Activated naive CD4-positive, alpha-beta T cell treated with anti-CD3 and anti-CD28 coated beads, Interleukin-2, amount 50 U/mL, for 72 hours (primary cell): ENCODE measurements around the gene CORO2A. TPM values are rescaled to one million over a fixed set of nuclear protein-coding genes. Genes with fewer than 3 reads are reported as not detected.
"Not testable (repeated sequence)": the region's sequence is repeated elsewhere in the genome, so short reads cannot be mapped to it uniquely, and the experiment has no call there.

ENCODE experiments used
- ATAC-seq, 2 donors: fragments of 150-1000 bp; cut with Tn5 transposase; 2 replicates each; pipeline ENCODE4 v1.10.0; 2021; ENCODE audit warnings: mild to moderate bottlenecking in 2 of 2, moderate library complexity in 2 of 2
- DNase-seq, 2 donors: peaks; one replicate each; pipeline ENCODE4 v3.0.0; 2021 to 2022; ENCODE audit warnings: low spot score in 2 of 2
- H3K27ac Mint-ChIP-seq, 2 donors: one replicate each; pipeline ENCODE4 v1.8.0; 2022; ENCODE audit warnings: mild to moderate bottlenecking in 2 of 2, mixed read lengths in 2 of 2
- H3K36me3 Mint-ChIP-seq, 2 donors: one replicate each; pipeline ENCODE4 v1.8.0; 2022; ENCODE audit warnings: mixed read lengths in 2 of 2
- H3K9me3 Mint-ChIP-seq, 2 donors: one replicate each; pipeline ENCODE4 v1.8.0; 2022; ENCODE audit warnings: mixed read lengths in 2 of 2
- total RNA-seq, 2 donors: library from RNA; stranded (reverse); gene quantifications; one replicate each; pipeline ENCODE4 v1.2.3, GENCODE V29; 2022

The CORO2A gene
- total RNA-seq, 2 donors from 2014 or later: 6.8 to 11.8 TPM

DNA sequence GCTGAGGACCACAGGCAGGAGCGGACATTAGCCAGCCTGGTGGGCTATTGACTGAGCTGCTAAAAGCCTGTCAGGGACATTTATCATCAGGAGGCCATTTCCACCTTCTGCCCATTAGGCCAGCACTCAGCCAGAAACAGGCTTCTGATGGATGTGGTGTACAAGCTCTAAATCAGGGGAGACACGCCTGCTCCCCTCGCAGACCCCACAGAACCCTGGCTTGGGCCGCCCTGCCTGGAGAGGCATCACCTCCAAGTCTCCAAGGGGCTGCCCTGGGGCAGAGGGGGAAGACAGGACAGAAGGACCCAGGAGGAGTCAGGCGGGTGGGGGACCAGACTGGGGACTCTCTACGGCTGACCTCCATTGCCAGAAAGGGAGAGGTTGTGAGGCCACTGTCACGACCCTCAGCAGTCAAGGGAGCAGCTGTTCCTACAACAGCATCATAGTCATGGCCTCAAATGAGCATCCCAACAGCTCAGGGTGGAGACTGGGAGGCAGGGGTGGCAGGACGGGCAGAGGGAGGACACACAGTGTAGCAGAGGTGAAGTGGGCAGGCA is 49.4 kb downstream of the CORO2A start:
- no peaks in the 10 kb centered on the region for H3K9me3 Mint-ChIP-seq
- peak overlapping the region in 1 of 2 donors; percentile 39 for H3K27ac Mint-ChIP-seq
- DNase-seq (no peak), ATAC-seq (no peak)
- H3K36me3 Mint-ChIP-seq: no peaks in the 10 kb centered on the region

DNA sequence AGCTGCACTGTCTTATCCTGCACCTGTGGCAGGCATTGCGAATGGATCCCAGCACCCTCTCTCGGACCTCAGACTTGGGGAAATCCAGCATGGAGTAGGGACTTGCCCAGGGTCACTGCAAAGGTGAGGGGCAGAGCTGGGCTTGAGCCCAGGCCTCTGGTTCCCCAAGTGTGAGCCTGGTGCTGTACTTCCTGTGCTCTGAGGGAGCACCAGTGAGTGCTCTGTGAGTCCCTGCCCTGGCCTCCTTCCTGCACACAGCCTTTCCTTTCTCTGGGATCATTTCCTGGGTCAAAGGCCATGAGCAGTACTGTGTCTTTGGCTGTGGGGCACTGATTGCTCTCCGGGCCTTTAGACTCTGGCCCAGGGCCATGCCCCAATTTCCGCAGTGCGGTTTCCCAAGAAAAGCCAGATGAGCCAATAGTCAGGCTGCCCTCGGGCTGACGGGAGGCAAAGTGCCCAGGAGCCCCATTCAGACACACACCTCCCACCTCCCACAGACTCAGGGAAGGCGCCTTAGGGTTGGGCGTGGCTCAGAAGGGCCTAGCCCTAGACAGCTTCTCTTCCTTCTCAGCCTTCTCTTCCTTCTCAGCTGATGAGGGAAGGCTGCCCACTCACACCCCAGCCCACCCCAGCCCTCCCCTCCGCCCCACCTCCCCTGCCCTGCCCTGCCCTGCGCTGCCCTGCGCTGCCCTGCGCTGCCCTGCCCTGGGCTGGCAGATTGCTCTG is 50.1 kb downstream of the CORO2A start:
- DNase-seq (no peak), ATAC-seq (no peak)
- H3K36me3 Mint-ChIP-seq: no peaks in the 10 kb centered on the region
- no peaks in the 10 kb centered on the region for H3K9me3 Mint-ChIP-seq
- H3K27ac Mint-ChIP-seq: no peak overlapping the region

DNA sequence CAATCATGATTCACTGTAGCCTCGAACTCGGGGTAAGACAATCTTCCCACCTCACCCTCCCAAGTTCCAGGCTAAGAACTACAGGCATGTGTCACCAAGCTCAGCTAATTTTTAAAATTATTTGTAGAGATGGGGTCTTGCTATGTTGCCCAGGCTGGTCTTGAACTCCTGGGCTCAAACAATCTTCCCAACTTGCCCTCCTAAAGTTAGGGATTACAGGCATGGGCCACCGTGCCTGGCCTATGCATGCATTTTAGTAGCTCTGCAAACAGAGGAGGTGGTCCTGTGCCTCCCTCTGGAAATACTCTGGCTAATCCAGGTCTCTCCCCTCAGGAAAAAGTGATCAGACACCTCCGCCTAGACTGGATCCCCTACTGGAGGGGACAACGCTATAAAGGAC is 51.9 kb downstream of the CORO2A start:
- ATAC-seq (no peak), DNase-seq (no peak)
- no peak overlapping the region for H3K27ac Mint-ChIP-seq
- no peaks in the 10 kb centered on the region for H3K9me3 Mint-ChIP-seq
- no peaks in the 10 kb centered on the region for H3K36me3 Mint-ChIP-seq

DNA sequence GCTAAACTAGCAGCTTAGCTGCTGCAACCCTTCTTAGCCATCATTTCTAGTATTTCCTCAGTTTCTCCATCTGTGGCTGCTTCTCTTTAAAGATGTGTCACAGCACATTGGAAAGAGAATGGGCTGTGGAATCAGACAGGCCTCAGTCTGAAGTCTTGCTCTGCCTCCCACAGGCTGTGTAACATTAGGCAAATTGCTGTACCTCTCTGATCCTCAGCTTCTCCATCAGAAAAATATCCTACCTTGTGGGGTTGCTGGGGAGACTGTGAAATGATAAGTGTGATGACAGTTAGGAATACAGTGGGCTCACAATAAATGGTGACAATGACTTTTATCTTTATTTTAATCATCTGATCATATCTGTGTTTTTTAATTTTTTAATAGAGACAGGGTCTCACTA is 55.9 kb downstream of the CORO2A start:
- H3K9me3 Mint-ChIP-seq: no peaks in the 10 kb centered on the region
- no peak overlapping the region for H3K27ac Mint-ChIP-seq
- DNase-seq (no peak), ATAC-seq (no peak)
- H3K36me3 Mint-ChIP-seq: peaks cover 0 to 4% of the 10 kb centered on the region in 2 donors

DNA sequence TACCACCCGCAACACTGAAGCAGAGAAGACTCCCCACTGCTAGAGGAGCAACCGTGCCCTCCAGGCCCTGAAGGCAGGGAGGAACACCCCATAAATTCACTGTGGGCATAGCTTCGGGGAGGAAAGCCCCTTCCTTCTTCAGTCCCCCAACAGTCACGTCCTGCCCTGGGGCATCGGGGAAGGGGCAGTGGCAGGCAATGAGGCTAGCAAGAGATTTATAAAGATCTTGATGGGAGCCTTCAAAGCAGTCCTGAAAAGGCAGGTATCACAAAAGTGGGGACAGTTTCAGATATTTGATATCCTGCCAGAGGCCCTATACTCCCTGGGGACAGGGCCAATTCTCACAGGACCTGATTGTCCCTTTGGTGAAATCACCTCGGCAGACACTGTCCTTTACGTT is 56.5 kb downstream of the CORO2A start:
- ATAC-seq (no peak), DNase-seq (no peak)
- peaks cover 0 to 4% of the 10 kb centered on the region in 2 donors for H3K36me3 Mint-ChIP-seq
- no peaks in the 10 kb centered on the region for H3K9me3 Mint-ChIP-seq
- peak overlapping the region; percentile 52 to 65 for H3K27ac Mint-ChIP-seq

DNA sequence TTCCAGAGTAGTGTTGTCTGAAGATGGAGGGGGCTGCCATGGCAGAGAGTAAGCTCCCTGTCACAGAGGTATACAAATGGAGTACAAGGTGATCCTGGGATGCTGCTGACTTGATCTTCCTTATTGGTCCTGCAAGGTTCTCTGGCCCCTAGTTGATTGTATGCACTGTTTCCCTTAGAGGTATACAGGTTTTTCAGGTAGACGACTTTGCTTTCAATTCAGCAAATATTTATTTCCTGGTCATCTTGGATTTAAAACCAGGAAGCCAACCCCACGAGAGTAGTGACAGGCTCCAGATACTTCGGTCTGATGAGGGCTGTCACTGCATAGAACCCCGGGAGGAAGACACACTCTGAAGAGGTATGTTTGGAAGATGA is 56.9 kb downstream of the CORO2A start:
- H3K9me3 Mint-ChIP-seq: no peaks in the 10 kb centered on the region
- peak overlapping the region; percentile 52 to 65 for H3K27ac Mint-ChIP-seq
- DNase-seq (no peak), ATAC-seq (no peak)
- H3K36me3 Mint-ChIP-seq: peaks cover 0 to 4% of the 10 kb centered on the region in 2 donors

DNA sequence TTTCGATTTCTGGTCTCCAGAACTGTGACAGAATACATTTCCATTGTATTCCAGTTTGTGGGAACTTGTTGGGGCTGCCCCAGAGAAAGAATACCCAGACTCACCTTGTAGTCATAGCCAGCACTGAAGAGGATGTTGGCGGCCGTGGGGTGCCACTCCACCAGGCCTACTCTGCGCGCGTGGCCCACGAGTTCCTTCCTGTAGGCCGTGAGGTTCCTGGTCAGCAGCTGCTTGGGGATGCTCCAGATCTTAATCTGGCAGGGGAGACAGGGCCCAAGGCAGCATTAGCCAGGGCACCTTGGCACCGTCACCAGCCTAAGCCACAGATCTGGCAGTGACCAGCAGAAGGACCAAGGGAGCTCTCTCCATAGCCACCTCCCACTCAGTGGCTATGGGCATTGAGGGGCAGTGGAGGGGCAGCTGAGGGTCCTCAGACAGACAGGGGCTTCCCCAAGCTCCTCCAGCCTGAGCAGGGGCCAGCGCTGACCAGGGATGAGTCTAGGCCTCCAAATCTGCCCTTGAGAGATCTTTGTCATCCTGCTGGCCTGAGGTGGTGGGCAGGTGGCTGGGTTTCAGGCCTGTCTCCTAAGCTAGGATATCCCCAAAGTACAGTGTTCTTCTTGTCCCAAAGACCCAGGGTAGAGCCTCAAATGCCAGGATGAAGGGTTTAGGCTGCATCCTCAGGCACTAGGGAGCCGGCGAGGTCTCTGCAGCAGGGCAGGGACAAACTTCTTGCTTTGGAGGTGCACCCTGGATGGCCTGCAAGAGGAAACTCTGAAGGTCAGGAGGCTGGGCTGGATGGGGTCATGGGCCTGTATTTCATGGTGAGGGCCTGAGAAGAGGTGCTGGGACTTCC is 57.5 kb downstream of the CORO2A start:
- ATAC-seq: no peak
- no peak for DNase-seq
- H3K27ac Mint-ChIP-seq: peak overlapping the region in 1 of 2 donors; percentile 52
- H3K36me3 Mint-ChIP-seq: peaks cover 0 to 4% of the 10 kb centered on the region in 2 donors
- no peaks in the 10 kb centered on the region for H3K9me3 Mint-ChIP-seq

DNA sequence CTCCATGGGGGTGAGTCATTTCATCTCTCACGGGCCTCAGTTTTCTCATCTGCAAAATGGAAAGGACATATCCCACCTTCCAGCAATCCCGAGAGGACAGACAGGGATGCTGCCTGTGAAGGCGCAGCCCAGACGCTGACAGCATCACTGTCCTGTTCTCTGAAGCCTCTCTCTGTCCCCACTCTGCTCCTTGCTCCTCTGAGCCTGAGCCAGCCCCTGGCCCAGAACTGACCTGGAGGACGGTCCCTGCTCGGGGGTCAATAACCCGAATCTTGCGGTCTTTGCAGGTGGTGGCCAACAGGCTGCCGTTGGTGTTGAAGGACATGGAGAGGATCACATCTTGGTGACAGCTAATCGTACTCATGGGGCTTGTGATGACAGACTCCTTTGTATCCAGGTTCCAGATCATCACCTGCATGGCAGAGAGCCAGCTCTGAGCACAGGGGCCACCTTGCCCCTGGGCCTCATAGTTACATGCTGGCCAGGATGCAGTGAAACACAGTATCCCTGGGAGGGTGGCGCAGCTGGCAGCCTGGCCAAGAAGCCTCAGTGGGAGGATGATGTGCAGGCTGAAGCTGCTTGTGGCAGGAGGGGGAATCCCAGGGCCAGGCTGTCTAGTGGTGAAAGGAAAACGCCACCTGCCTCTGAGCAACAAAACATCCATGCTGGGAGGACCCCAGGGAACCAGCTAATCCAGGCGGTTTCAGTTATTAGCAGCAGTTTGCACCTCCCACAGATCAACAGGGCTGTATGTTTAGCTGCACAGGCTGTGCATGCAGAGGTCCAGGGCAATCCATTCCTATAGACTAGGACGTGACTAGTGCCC is 59.4 kb downstream of the CORO2A start:
- peaks cover 0 to 4% of the 10 kb centered on the region in 2 donors for H3K36me3 Mint-ChIP-seq
- peak overlapping the region in 1 of 2 donors; percentile 36 for H3K27ac Mint-ChIP-seq
- H3K9me3 Mint-ChIP-seq: no peaks in the 10 kb centered on the region
- ATAC-seq: peak in 1 of 2 donors; percentile 36
- no peak for DNase-seq

DNA sequence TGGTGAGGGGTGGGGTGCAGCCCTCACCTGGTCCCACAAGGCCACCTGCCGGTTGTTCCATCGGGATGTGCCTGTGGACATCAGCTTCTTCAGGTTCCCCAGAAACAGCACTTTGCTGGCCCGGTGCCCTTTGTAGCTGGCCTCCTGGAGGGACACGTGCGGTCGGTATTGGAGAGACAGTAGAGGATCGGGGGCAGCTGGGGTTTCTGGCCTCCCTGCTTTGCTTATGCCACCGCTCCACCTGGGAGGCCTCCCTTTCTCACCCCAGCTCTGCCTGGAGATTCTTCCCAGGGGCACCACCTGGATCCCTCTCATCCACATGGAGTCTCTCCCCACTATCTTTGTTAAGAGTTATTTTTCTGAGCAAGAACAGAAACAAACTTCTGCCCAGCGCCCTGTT is 60.3 kb downstream of the CORO2A start:
- no peak for ATAC-seq
- Mint-ChIP-seq H3K36me3 (peaks cover 0 to 4% of the 10 kb centered on the region in 2 donors), H3K27ac (peak overlapping the region; percentile 3 to 81), H3K9me3 (no peaks in the 10 kb centered on the region)
- DNase-seq: no peak

DNA sequence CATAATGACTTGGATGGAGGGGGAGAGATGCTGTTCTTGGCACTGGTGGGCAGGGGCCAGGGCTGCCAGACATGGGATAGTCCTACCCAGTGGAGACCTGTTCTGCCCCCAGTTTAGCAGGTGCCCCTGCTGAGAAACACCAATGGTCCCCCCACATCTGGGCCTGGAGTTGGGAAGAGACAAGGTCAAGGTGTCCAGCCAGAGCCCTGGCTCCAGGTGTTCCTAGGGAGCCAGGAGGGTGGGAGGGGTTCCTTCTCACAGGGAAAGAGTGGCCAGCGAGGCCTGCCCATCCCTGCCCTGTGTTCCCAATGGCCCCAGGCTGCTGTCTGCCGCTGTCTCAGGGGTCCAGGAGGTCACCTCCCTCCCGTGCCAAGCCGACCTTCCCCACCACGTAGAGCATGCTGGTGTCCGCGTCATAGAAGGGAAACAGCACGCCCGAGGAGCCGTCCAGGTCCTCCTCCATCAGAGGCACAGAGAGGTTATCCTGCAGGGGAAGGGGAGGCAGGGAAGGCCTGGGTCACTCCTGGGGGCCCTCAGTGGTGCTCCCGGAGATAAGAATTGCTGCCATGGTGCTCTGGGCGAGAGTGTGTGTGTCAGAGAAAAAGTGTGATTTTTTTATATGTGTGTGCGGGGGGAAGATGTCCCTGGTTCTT is 61.7 kb downstream of the CORO2A start:
- Mint-ChIP-seq H3K27ac (peak overlapping the region; percentile 56 to 77), H3K36me3 (peaks cover 0 to 4% of the 10 kb centered on the region in 2 donors), H3K9me3 (no peaks in the 10 kb centered on the region)
- ATAC-seq (no peak), DNase-seq (no peak)

DNA sequence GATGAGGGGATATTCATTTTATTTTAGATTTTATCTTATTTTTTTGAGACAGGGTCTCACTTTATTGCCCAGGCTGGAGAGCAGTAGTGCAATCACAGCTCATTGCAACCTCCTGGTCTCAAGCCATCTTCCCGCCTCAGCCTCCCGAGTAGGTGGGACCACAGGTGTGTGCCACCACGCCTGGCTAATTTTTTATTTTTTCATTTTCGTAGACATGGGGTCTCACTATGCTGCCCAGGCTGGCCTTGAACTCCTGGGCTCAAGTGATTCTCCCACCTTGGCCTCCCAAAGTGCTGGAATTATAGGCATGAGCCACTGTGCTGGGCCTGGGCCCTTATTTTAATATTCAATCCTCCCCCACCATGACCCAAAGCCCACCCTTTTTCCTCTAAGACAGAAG is 62.4 kb downstream of the CORO2A start:
- not testable (repeated sequence) for ATAC-seq, H3K36me3 Mint-ChIP-seq, H3K9me3 Mint-ChIP-seq, DNase-seq
- peak overlapping the region in 1 of 2 donors; percentile 77 for H3K27ac Mint-ChIP-seq

DNA sequence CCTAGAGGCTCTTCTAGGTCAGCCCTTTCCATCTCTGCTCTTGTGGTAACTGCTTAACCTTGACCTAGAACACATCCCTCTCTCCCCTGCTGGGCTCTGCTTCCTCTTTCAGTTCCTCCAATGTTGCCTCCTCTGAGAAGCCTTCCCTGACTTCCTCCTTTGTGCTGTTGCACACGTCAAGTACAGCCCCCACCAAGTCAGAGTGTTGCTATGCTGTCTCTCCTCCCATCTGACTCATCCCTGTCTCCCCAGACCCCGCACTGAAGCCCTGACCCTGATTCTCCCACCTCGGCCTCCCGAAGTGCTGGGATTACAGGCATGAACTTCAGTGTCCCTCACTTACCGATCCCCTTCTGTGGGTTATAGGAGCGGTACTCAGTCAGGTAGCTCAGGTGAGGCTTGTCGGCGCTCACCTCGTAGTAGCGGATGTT is 63.0 kb downstream of the CORO2A start:
- Mint-ChIP-seq H3K9me3 (no peaks in the 10 kb centered on the region), H3K27ac (peak overlapping the region in 1 of 2 donors; percentile 77), H3K36me3 (peaks cover 0 to 4% of the 10 kb centered on the region in 2 donors)
- ATAC-seq (no peak), DNase-seq (no peak)

DNA sequence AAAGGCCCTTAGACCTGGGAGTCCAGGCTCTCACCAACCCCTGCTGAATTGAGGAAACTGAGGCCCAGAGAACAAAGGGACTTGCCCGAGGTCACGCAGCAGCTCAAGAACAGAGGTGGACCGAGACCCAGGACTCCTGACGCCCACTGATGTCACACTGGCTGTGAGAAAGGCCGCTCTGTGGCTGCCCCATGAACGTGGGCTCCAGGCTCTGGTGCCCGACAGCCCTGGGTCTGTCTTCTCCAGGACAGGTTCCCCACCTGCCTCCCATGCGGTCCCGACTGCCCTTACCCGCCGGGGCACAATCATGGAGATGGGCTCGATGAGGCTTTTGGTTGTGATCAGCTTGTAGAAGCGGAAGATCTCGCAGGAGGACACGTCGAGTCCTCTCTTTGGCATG is 64.1 kb downstream of the CORO2A start:
- DNase-seq: no peak
- no peak for ATAC-seq
- peaks cover 0 to 2% of the 10 kb centered on the region in 2 donors for H3K36me3 Mint-ChIP-seq
- no peaks in the 10 kb centered on the region for H3K9me3 Mint-ChIP-seq
- H3K27ac Mint-ChIP-seq: no peak overlapping the region

DNA sequence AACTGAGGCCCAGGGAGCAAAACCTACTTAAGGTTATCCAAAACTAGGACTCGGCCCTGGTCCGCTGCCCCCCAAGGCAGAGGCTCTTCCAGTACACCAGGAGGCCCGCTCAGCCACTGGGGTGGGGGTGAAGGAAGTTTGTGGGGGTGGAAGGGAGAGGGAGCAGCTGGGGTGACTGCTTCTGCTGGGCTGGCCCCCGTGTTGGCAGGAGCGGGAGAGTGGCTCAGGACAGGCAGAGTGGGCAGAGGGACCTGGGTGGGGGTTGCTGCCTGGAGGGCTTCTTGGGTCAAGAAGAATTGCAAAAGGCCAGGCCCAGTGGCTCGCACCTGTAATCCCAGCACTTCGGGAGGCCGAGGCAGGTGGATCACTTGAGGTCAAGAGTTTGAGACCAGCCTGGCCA is 65.2 kb downstream of the CORO2A start:
- H3K36me3 Mint-ChIP-seq: no peaks in the 10 kb centered on the region

DNA sequence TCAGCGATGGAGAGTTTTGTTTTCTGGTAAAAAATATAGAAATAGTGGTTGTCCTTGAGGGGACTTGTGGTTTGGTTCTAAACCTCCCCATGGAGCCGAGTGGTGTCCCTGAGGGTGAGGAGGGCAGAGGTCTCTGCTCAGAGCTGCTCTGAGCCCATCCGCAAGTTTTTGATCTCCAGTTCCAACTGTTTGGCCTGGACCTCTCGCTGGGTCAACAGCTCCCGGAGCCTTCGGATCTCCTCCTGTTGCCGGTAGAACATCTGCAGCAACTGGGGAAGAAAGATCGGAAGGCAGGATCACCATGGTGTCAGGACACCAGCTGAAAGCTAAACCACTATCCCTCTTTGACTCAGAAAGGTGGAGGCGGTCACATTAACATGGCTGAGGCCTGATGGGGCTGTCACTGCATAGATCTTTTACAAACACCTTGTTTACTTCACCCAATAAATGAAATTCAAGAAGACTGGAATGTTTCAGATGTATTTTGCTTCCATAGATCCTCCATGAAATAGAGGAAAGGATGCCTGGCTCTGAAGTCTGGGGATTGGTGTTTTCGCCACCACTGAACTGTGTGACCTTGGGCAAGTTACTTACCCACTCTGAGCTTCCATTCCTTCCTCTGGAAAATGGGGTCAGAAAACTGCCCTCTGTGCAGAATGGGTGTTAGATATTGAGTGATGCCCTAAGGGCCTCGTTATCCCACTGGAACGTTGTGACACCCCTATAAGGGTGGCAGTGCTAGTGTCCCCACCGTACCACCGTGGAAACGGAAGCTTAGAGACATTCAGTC is 67.6 kb downstream of the CORO2A start:
- H3K9me3 Mint-ChIP-seq: no peaks in the 10 kb centered on the region
- no peaks in the 10 kb centered on the region for H3K36me3 Mint-ChIP-seq
- DNase-seq (no peak), ATAC-seq (no peak)
- H3K27ac Mint-ChIP-seq: no peak overlapping the region

More for the DNA sequence above, 65.2 kb downstream of the CORO2A start:
- no peaks in the 10 kb centered on the region for H3K9me3 Mint-ChIP-seq
- no peak for ATAC-seq
- no peak for DNase-seq
- H3K27ac Mint-ChIP-seq: no peak overlapping the region
